NT2/D1 (cell line): Measurements from ENCODE around the gene VN1R5.

ENCODE experiments used
- SUZ12 ChIP-seq: IDR thresholded peaks from 2 replicates; pipeline ENCODE4 v1.6.1; 2011; ENCODE audit not compliant: insufficient read length, insufficient read depth; ENCODE audit errors: extremely low read depth
- YY1 ChIP-seq: IDR thresholded peaks from 2 replicates; pipeline ENCODE4 v1.6.1; 2011; ENCODE audit not compliant: insufficient read length, insufficient read depth
- ZNF274 ChIP-seq: IDR thresholded peaks from 2 replicates; pipeline ENCODE4 v1.6.1; 2011; ENCODE audit warnings: mild to moderate bottlenecking, low read depth, low read length

DNA sequence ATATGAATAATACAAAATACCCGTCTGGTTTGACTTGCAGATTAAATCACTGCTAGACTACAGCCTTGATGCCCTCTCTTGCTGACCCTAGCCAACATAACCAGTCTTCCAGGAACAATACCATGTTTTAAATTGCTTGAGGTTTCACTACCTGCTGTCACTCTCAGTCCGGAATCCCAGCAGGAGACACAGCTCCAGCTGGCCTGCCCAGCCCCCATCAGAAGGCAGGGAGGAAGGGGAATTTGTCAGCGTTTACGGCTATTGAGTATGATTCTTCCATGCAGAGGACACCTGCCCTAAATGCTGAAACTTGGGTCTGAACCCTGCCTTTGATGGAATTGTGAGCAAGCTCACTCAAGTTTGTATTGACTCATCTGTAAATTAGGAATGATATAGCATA lies 42.8 kb downstream of the VN1R5 start:
- TF ChIP-seq SUZ12 (no peak), ZNF274 (no peak), YY1 (no peak)
